GM20431 (cell line): ENCODE results near the gene PTPRD.
"Not testable (repeated sequence)": the region's sequence is repeated elsewhere in the genome, so short reads cannot be mapped to it uniquely, and the experiment has no call there.

Experiments
- in situ Hi-C: fragments of 300-500 bp; cut with MseI, MboI; formaldehyde crosslinking; loops from one replicate; pipeline ENCODE4 v1.15.0; 2020; ENCODE audit warnings: low sequenced_read_pairs; ENCODE audit not compliant: unreplicated experiment

The PTPRD gene

GRCh38 chr9:10003047-10003446 lies 609.8 kb downstream of the PTPRD start:
- in situ Hi-C loops, result no loop called here

GRCh38 chr9:10000669-10001068 lies 612.1 kb downstream of the PTPRD start:
- in situ Hi-C loops, result no loop called here

GRCh38 chr9:9998491-9999287 lies 614.1 kb downstream of the PTPRD start:
- in situ Hi-C loops, result no loop called here

GRCh38 chr9:9997585-9997984 lies 615.2 kb downstream of the PTPRD start:
- in situ Hi-C loops, result no loop called here

- in situ Hi-C loops, result no loop called here
These were observed 616.5 kb downstream of the PTPRD start for GRCh38 chr9:9996259-9996658.

GRCh38 chr9:9992936-9993335 lies 619.9 kb downstream of the PTPRD start:
- in situ Hi-C loops, result no loop called here

- in situ Hi-C loops, result no loop called here
These were observed 639.7 kb downstream of the PTPRD start for GRCh38 chr9:9973062-9973461.

GRCh38 chr9:9970514-9970913 lies 642.3 kb downstream of the PTPRD start:
- in situ Hi-C loops, result no loop called here

GRCh38 chr9:9963841-9964240 lies 649.0 kb downstream of the PTPRD start:
- in situ Hi-C loops, result no loop called here

GRCh38 chr9:9961934-9962333 lies 650.9 kb downstream of the PTPRD start:
- in situ Hi-C loops, result no loop called here

- in situ Hi-C loops, result no loop called here
These were observed 651.3 kb downstream of the PTPRD start for GRCh38 chr9:9961487-9961886.

- in situ Hi-C loops, result no loop called here
These were observed 661.1 kb downstream of the PTPRD start for GRCh38 chr9:9951556-9952160.

- in situ Hi-C loops, result no loop called here
These were observed 662.0 kb downstream of the PTPRD start for GRCh38 chr9:9950813-9951212.

- in situ Hi-C loops, result no loop called here
These were observed 662.8 kb downstream of the PTPRD start for GRCh38 chr9:9949978-9950377.

- in situ Hi-C loops, result no loop called here
These were observed 663.4 kb downstream of the PTPRD start for GRCh38 chr9:9949368-9949767.

- in situ Hi-C loops, result no loop called here
These were observed 666.8 kb downstream of the PTPRD start for GRCh38 chr9:9945966-9946365.

- in situ Hi-C loops, result no loop called here
These were observed 669.9 kb downstream of the PTPRD start for GRCh38 chr9:9942764-9943424.

GRCh38 chr9:9938432-9938831 lies 674.4 kb downstream of the PTPRD start:
- in situ Hi-C loops, result no loop called here

GRCh38 chr9:9931464-9931863 lies 681.3 kb downstream of the PTPRD start:
- in situ Hi-C loops, result not testable (repeated sequence)

- in situ Hi-C loops, result loop anchor here (25.0 kb wide), 2 partner anchors 112 to 312 kb away; no protein-coding TSS in a partner anchor
These were observed 688.4 kb downstream of the PTPRD start for GRCh38 chr9:9924376-9924775.

- in situ Hi-C loops, result loop anchor here (25.0 kb wide), 2 partner anchors 110 to 310 kb away; no protein-coding TSS in a partner anchor
These were observed 691.0 kb downstream of the PTPRD start for GRCh38 chr9:9921805-9922204.
